Measurements from ENCODE around the gene RALA.

GRCh38 chr7:39666562-39666961, 43.2 kb downstream of the RALA start:
- no peak for TF ChIP-seq CTCF (IDR thresholded peaks at IDR 0.05)
- no peak for TF ChIP-seq POLR2A (IDR thresholded peaks at IDR 0.05)

Measured in testis (tissue), 2 donors.